Measurements from ENCODE around the gene GDPGP1. TPM values are rescaled to one million over a fixed set of nuclear protein-coding genes. Genes with fewer than 3 reads are reported as not detected.

The GDPGP1 gene
- total RNA-seq, 1 donor from 2014 or later: 9.9 TPM

DNA sequence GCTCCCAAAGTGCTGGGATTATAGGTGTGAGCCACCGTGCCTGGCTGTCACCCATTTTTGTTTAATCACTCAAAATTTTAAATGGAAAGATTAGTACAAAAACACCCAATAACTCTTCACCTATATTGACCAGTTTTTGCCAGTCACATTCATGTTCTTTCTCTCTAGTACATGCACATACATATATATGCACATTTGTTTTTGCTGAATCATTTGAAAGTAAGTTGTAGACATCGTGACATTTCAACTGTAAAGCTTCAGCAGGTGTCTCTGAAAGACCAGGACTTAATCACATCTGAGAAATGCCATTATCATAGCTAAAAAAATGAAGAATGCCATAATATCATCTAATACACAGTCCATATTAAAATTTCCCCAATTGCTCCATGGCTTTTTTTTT is 39.4 kb upstream of the GDPGP1 start:
- peaks cover 34% of the 10 kb centered on the region for H3K4me1 Mint-ChIP-seq
- no peak overlapping the region for H3K27ac Mint-ChIP-seq
- DNase-seq: no peak
- H3K4me3 Mint-ChIP-seq: no peak overlapping the region
- peaks cover 7% of the 10 kb centered on the region for H3K36me3 Mint-ChIP-seq (ENCODE audit: low read depth)
- intact Hi-C loops (cut with micrococcal nuclease): no loop called here
- no peaks in the 10 kb centered on the region for H3K9me3 Mint-ChIP-seq
- no peaks in the 10 kb centered on the region for H3K27me3 Mint-ChIP-seq

DNA sequence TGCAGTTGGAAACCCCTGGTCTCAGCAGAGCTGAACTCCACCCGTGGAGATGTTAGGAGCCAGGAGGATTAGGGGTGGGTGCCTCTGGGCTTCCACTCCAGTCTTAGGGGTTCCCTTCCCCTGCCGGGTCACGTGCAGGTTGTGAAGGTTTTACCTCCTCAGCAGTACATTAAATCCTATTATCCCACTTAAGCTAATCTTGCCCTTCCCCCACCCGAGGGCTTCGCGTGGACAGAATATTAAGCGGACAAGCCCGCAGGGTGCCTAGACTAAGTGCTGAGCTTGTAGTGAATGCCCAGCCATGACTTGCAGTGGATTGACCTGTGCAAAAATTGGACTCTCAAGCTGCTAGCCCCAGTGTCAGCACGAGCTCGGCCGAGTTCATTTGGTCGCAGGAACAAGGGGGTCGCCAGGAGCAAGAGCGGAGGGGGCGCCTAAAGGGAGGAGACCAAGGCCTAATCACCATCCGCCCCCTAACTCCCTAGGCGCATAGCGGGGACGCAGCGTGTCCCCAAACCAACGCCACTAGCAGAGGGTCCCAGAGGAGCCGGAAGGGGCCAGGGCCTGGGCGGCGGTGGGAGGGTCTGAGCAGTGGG is 33.4 kb upstream of the GDPGP1 start:
- Mint-ChIP-seq H3K27ac (peak overlapping the region; percentile 68), H3K9me3 (no peaks in the 10 kb centered on the region), H3K27me3 (peaks cover 2% of the 10 kb centered on the region), H3K4me1 (peaks cover 23% of the 10 kb centered on the region), H3K36me3 (ENCODE audit: low read depth) (peaks cover 8% of the 10 kb centered on the region), H3K4me3 (peak overlapping the region; percentile 80)
- DNase-seq: no peak
- intact Hi-C loops (cut with micrococcal nuclease): loop anchor here (1.0 to 2.0 kb wide), 2 partner anchors 16 to 34 kb away; partner anchors contain the start of gene GDPGP1

DNA sequence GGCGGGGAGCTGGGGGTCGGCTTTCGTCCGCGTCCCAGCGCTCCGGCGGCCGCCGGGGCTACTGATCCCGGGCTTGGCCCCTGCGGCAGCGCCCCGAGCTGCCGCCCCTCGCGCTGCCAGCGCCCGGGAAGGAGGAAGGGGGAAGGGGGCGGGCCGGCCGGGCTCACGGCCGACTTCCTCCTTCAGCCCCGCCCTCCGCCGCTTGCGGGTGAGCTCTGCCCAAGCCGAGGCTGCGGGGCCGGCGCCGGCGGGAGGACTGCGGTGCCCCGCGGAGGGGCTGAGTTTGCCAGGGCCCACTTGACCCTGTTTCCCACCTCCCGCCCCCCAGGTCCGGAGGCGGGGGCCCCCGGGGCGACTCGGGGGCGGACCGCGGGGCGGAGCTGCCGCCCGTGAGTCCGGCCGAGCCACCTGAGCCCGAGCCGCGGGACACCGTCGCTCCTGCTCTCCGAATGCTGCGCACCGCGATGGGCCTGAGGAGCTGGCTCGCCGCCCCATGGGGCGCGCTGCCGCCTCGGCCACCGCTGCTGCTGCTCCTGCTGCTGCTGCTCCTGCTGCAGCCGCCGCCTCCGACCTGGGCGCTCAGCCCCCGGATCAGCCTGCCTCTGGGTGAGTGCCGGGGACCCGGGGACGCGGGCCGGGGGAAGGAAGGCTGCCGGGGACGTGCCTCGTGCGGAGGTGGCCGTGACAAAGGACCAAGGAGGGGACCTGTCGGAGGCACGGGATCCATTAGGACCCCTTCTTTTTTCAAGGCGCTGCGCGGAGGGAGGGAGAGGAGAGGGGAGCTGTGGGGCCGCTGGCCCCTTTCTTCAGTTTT is 32.7 kb upstream of the GDPGP1 start, which contains the start of gene SEMA4B:
Gene SEMA4B (plus strand): TSS at position 201 of the 814 bp plus-strand sequence. CDS start 249 bp downstream, at position 450.
- intact Hi-C loops (cut with micrococcal nuclease): loop anchor here (1.0 to 2.0 kb wide), 2 partner anchors 17 to 33 kb away; partner anchors contain the start of gene GDPGP1
- peak within 1 kb of the TSS; percentile 90 for H3K4me3 Mint-ChIP-seq
- DNase-seq: peak; percentile 94
- peaks cover 25% of the 10 kb centered on the region for H3K4me1 Mint-ChIP-seq
- peak within 1 kb of the TSS; percentile 71 for H3K27ac Mint-ChIP-seq
- H3K27me3 Mint-ChIP-seq: peaks cover 2% of the 10 kb centered on the region
- H3K36me3 Mint-ChIP-seq (ENCODE audit: low read depth): peaks cover 7% of the 10 kb centered on the region
- no peaks in the 10 kb centered on the region for H3K9me3 Mint-ChIP-seq

DNA sequence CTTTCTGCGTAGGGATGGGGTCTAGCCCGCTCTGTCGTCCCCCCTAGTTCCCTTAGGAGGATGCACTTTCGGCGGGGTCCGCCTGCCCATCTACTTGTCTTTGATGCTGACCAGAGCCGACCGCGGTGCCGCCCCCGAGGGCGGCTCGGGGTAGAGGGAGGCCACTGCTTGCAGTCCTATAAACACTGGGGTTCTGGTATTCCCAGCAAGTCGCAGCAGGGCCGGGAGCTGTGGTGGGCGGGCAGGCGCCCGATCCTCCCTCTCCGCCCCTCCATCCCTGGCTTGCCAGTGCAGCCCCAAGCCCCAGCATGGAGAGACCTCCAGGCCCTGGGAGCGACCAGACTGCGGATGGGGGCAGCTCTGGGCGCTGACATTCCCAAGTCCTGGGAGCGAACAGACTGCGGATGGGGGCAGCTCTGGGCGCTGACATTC is 32.0 kb upstream of the GDPGP1 start:
- peaks cover 6% of the 10 kb centered on the region for H3K36me3 Mint-ChIP-seq (ENCODE audit: low read depth)
- intact Hi-C loops (cut with micrococcal nuclease): loop anchor here (1.0 to 2.0 kb wide), 2 partner anchors 17 to 32 kb away; partner anchors contain the start of gene GDPGP1
- H3K4me1 Mint-ChIP-seq: peaks cover 25% of the 10 kb centered on the region
- H3K9me3 Mint-ChIP-seq: no peaks in the 10 kb centered on the region
- H3K27ac Mint-ChIP-seq: peak overlapping the region; percentile 71
- peak overlapping the region; percentile 90 for H3K4me3 Mint-ChIP-seq
- peaks cover 2% of the 10 kb centered on the region for H3K27me3 Mint-ChIP-seq
- DNase-seq: no peak

DNA sequence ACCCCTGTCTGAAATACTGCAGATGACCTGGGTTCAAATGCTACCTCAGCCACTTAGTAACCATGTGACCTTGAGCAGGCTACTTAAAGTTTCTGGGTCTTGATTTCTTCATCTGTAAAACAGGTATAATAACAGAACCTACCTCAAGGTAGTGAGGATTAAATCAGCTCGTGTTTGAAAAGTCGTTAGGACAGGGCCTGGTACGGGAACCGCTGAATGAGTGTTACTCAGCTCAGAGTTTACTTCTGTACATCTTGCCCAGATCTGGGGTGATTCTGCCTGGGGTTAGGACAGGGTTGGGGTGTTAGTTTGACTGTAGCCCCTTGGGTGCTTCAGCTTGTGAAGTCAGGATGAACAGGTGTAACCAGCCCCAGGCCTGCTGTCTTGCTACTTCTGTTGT is 31.1 kb upstream of the GDPGP1 start:
- intact Hi-C loops (cut with micrococcal nuclease): no loop called here
- peaks cover 25% of the 10 kb centered on the region for H3K4me1 Mint-ChIP-seq
- H3K27me3 Mint-ChIP-seq: peaks cover 2% of the 10 kb centered on the region
- H3K9me3 Mint-ChIP-seq: no peaks in the 10 kb centered on the region
- peaks cover 6% of the 10 kb centered on the region for H3K36me3 Mint-ChIP-seq (ENCODE audit: low read depth)
- peak overlapping the region; percentile 90 for H3K4me3 Mint-ChIP-seq
- DNase-seq: no peak
- no peak overlapping the region for H3K27ac Mint-ChIP-seq

DNA sequence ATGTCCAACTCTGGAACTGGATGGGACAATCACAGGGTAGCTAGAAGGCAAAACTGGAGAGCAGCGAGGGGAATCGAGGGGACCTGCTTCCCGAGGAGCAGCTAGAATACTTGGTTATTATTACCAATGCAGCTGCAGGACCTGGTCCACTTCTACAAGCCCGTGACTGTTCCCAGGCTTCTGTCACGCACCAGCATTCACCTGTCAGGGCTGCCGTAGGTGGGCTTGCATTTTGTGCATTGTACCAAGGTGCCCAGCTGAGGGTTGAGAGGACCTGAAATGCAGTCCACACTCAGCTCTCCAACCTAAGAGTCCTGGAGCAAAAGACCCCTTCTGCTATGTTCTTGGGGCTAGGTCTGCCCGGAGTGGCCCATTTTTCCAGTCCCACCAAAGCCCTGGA is 30.5 kb upstream of the GDPGP1 start:
- peaks cover 6% of the 10 kb centered on the region for H3K36me3 Mint-ChIP-seq (ENCODE audit: low read depth)
- peaks cover 23% of the 10 kb centered on the region for H3K4me1 Mint-ChIP-seq
- intact Hi-C loops (cut with micrococcal nuclease): no loop called here
- no peak for DNase-seq
- peaks cover 2% of the 10 kb centered on the region for H3K27me3 Mint-ChIP-seq
- H3K4me3 Mint-ChIP-seq: no peak overlapping the region
- no peaks in the 10 kb centered on the region for H3K9me3 Mint-ChIP-seq
- no peak overlapping the region for H3K27ac Mint-ChIP-seq

DNA sequence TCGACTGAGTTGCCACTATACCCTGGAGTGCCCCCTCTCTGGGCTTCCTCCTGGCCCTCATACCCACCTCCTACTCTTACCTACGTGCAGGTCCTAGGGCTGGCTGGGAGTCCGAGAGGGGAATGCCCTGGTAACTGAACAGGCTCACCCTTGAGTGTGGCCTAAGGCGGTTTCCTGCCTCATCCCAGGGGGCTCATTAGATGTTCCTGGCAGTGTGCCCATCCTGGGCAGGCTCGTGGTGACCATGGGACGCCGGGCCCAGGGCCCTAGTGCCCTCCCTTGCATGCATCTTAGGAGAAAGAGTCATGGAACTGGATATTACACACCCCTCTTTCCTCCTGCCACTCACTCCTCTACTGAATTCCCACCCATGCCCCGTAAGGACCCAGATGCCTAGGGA is 30.1 kb upstream of the GDPGP1 start:
- intact Hi-C loops (cut with micrococcal nuclease): no loop called here
- no peak overlapping the region for H3K27ac Mint-ChIP-seq
- no peaks in the 10 kb centered on the region for H3K9me3 Mint-ChIP-seq
- H3K36me3 Mint-ChIP-seq (ENCODE audit: low read depth): peaks cover 8% of the 10 kb centered on the region
- DNase-seq: no peak
- H3K27me3 Mint-ChIP-seq: peaks cover 2% of the 10 kb centered on the region
- no peak overlapping the region for H3K4me3 Mint-ChIP-seq
- peaks cover 23% of the 10 kb centered on the region for H3K4me1 Mint-ChIP-seq

DNA sequence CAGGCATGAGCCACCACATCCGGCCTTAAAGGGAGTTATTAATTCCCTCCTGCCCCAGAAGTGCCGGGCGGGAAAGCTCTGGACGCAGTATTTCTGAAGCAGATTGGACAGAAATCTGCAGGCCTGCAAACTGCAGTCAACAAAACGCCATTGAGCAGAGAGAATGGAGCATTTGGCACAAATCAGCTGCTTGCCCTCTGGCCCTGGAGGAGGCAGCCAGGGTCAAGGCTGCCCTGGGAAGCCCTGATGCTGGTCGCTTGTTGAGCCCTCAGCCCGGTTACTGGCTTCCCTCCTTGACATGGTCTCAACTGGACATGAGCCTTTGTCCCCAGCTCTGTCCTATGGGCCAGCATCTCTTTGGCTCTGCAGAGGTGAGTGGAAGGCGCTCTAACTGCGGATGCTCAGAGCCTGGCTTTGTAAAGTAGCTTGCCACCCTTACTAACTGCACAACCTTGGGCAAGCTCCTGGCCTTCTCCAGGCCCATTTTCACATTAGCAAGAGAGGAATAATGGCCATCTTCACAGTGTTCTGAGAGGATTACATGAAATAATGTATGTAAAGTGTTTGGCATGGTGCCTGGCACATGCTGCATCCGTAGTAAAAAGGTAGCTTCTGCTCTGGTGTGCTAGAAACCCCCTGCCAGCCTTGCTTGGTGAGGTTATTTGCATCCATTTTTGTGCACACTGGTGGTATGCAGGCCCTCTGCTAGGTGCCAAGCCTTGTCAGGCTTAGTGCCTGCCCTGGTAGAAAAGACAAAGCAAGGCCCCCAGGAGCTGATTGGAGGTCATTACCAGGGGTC is 28.8 kb upstream of the GDPGP1 start:
- no peaks in the 10 kb centered on the region for H3K9me3 Mint-ChIP-seq
- H3K27ac Mint-ChIP-seq: no peak overlapping the region
- intact Hi-C loops (cut with micrococcal nuclease): no loop called here
- H3K36me3 Mint-ChIP-seq (ENCODE audit: low read depth): peaks cover 18% of the 10 kb centered on the region
- H3K27me3 Mint-ChIP-seq: peaks cover 2% of the 10 kb centered on the region
- no peak for DNase-seq
- no peak overlapping the region for H3K4me3 Mint-ChIP-seq
- H3K4me1 Mint-ChIP-seq: peaks cover 28% of the 10 kb centered on the region

DNA sequence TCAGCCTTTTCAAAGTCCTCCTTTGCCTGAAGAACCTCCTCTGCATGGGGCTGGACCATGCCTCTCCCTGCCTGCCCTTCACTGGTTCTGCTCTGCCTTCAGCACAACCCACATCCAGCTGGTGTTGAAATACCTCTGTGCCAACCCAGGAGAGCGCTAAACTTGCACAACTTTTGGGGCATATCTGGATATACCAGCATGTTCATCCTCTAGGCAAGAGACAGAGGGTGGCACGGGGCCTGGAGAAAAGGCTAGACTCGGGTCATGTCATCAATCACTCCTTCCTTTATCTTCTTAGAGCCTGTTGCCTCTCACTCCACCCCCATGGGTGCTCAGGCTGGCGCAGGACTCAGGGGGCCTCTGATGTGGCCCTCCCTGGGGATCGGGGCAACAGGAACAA is 28.1 kb upstream of the GDPGP1 start:
- peaks cover 2% of the 10 kb centered on the region for H3K27me3 Mint-ChIP-seq
- H3K4me1 Mint-ChIP-seq: peaks cover 27% of the 10 kb centered on the region
- H3K36me3 Mint-ChIP-seq (ENCODE audit: low read depth): peaks cover 22% of the 10 kb centered on the region
- no peak overlapping the region for H3K4me3 Mint-ChIP-seq
- no peak overlapping the region for H3K27ac Mint-ChIP-seq
- DNase-seq: no peak
- no peaks in the 10 kb centered on the region for H3K9me3 Mint-ChIP-seq
- intact Hi-C loops (cut with micrococcal nuclease): no loop called here

DNA sequence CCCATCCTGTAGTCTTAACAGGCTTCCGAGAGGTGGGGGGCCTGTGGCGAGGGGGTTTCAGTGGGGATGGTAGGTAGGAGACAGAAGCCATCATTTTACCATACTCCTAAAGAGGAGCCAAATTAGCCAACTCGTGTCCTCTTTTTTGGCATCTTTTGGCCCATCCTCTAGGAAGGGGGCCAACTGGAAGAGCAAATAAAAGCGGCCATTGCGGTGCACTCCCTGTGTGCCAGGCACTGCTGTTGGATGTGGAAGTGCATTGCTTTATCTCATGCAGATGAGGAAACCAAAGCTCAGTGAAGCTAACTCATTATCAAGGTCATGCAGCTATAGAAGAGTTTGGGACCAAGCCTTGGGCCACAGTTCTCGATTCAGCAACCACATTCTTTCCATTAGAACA is 26.8 kb upstream of the GDPGP1 start:
- Mint-ChIP-seq H3K4me3 (no peak overlapping the region), H3K9me3 (no peaks in the 10 kb centered on the region), H3K27me3 (peaks cover 2% of the 10 kb centered on the region), H3K27ac (no peak overlapping the region), H3K36me3 (ENCODE audit: low read depth) (peaks cover 22% of the 10 kb centered on the region), H3K4me1 (peaks cover 27% of the 10 kb centered on the region)
- intact Hi-C loops (cut with micrococcal nuclease): no loop called here
- DNase-seq: no peak

DNA sequence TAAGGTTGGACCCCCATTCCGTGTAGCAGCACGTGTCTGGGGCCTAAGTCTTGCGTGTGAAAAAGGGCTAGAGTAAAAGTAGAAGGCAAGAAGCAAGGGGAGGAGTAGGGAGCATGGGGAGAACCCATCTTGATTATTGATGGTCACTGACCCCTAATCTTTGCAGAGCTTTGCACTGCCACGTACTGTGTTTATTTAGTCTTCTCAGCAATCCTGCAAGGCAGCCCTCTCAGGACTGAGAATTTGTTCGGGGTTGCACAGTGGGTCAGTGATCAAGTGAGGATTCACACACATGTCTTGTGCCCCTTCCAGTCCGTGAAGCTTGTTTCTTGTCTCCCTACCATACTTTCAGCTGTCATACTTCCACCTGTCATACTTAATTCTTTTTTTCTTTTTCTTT is 25.7 kb upstream of the GDPGP1 start:
- intact Hi-C loops (cut with micrococcal nuclease): no loop called here
- no peak for DNase-seq
- Mint-ChIP-seq H3K4me3 (no peak overlapping the region), H3K36me3 (ENCODE audit: low read depth) (peaks cover 19% of the 10 kb centered on the region), H3K27ac (no peak overlapping the region), H3K4me1 (peaks cover 19% of the 10 kb centered on the region), H3K9me3 (no peaks in the 10 kb centered on the region), H3K27me3 (no peaks in the 10 kb centered on the region)

DNA sequence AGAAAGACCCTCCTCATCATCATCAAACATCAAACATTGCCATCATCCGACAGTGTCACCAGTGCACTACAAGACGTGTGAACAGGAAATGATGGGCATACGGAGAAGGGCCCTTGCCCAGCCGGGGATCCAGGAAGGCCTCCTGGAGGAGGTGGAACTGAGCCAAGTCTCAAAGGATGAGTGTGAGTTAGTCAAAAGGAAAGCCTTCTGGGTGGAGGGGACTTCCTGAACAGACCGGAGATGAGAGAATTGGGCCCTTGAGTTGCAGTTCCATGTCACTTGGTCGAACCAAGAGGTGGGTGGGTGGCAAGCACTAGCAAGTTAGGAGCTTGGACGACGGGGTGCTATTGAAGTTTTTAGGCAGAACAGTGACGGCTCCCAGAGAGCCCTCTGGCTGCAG is 24.4 kb upstream of the GDPGP1 start:
- DNase-seq: no peak
- intact Hi-C loops (cut with micrococcal nuclease): no loop called here
- peak overlapping the region; percentile 25 for H3K4me3 Mint-ChIP-seq

DNA sequence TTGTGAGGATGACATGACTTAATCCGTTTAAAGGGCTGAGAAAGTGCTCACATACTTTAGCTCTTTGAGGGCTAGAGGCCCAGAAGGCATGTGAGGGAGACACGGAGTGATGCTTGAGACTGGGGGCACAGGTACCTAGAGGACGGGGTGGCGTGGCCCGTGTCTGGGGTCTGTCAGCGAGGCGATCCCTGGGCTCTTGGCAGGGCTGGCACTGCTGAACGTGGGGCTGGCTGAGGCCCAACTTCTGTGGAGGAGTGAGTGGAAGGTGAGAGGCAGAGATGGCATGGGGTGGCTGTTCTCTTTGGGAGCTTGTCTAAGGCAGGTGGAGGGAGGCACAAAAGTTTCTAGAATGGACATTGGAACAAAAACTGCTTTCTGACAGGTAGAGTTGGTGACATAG is 23.4 kb upstream of the GDPGP1 start:
- no peak for DNase-seq
- Mint-ChIP-seq H3K36me3 (ENCODE audit: low read depth) (peaks cover 17% of the 10 kb centered on the region), H3K4me3 (no peak overlapping the region), H3K9me3 (no peaks in the 10 kb centered on the region), H3K27ac (peak overlapping the region; percentile 65), H3K4me1 (peaks cover 23% of the 10 kb centered on the region), H3K27me3 (no peaks in the 10 kb centered on the region)
- intact Hi-C loops (cut with micrococcal nuclease): no loop called here

More for the DNA sequence above, 24.4 kb upstream of the GDPGP1 start:
- H3K27me3 Mint-ChIP-seq: no peaks in the 10 kb centered on the region
- peaks cover 19% of the 10 kb centered on the region for H3K36me3 Mint-ChIP-seq (ENCODE audit: low read depth)
- H3K4me1 Mint-ChIP-seq: peaks cover 20% of the 10 kb centered on the region
- no peaks in the 10 kb centered on the region for H3K9me3 Mint-ChIP-seq
- peak overlapping the region; percentile 81 for H3K27ac Mint-ChIP-seq
